SKM-1 (cell line): ENCODE data around the gene RMND1.
"Not testable (repeated sequence)": the region's sequence is repeated elsewhere in the genome, so short reads cannot be mapped to it uniquely, and the experiment has no call there.

Experiments used
- DNase-seq: peaks from one replicate; lab custom pipeline; 2025; ENCODE audit not compliant: unreplicated experiment; lab: John Stamatoyannopoulos, UW

The RMND1 gene

DNA sequence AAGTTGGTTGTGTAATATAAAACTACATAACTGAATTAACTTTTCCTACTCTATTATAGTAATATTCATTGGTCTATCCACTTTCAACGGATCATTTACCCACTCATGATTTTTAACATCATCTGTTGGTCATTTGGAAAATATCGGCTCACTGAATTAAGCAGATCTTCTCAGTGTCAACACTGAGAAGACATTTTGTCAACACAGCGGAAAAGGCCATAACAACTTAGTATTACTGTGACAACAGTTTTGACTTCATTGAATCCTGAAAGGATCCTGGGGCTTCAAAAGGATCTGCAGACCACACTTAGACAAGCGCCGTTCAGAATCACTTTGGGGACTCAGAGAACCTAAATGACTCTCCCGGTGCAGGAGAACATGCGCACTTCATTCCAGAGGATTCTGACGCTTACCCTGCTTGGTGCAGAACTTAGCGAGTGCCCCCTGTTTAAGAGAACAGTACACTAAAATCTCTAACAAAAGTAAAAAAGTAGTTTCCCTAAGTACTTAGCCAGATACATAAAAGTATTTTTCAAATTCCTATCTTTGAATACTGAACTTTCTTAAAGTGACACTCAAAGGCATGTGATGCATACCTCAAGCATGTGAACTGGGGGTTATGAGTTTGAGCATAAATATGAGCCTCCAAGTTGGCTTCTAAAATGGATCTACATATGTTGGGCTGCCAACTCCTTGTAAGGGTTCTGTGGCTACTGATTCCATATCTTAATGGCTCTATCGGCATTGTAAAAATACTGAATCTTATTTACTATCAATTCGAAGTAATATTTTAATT lies 64.6 kb downstream of the RMND1 start:
- no peak for DNase-seq

- no peak for DNase-seq
Measured at GRCh38 chr6:151385177-151385576, 66.7 kb downstream of the RMND1 start.

DNA sequence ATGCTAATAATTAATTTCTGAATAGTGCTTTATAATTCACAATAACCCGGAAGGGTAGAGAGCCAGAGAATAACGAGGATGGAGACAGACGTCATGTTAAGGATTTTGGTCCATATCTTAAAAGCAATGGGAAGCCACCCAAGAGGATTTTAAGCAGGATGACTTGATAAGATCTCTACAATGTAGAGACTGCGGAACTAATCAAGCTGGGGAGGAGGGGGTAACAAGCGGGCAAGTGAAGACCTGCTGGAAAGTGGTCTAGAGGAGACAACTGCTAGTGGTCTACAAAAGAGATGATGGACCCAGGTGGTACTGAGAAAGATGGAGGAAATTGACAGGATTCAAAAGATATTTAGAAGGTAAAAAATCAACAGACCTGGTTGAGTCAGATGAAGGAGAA lies 67.8 kb downstream of the RMND1 start:
- no peak for DNase-seq

DNA sequence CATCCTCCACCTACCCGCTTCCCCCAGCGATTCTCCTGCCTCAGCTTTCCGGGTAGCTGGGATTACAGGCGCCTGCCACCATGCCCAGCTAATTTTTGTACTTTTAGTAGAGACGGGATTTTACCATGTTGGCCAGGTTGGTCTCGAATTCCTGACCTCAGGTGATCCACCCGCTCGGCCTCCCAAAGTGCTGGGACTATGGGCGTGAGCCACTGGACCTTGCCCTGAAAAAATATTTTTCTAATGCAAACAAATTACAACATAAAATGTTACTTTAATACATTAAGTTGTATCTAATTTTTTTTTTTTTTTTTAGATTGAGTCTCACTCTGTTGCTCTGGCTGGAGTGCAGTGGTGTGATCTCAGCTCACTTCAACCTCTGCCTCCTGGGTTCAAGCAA lies 69.3 kb downstream of the RMND1 start:
- DNase-seq = not testable (repeated sequence)

DNA sequence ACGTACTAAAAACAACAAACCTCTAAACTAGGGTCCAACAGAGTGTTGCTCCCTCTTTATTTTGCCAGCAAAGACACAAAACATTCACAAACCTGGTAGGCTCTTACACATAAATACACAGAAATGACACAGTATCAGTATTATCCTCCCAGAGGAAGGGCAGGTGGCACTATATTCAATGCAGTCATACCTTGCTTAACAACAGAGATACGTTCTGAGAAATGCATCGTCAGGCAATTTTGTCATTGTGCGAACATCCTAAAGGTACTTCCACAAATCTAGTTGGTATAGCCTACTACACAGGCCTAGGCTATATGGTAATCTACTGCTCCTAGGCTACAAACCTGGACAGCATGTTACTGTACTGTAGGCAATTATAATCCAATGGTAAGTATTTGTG lies 70.2 kb downstream of the RMND1 start:
- DNase-seq = no peak

- DNase-seq = no peak
Measured at GRCh38 chr6:151380848-151381205, 71.1 kb downstream of the RMND1 start.

DNA sequence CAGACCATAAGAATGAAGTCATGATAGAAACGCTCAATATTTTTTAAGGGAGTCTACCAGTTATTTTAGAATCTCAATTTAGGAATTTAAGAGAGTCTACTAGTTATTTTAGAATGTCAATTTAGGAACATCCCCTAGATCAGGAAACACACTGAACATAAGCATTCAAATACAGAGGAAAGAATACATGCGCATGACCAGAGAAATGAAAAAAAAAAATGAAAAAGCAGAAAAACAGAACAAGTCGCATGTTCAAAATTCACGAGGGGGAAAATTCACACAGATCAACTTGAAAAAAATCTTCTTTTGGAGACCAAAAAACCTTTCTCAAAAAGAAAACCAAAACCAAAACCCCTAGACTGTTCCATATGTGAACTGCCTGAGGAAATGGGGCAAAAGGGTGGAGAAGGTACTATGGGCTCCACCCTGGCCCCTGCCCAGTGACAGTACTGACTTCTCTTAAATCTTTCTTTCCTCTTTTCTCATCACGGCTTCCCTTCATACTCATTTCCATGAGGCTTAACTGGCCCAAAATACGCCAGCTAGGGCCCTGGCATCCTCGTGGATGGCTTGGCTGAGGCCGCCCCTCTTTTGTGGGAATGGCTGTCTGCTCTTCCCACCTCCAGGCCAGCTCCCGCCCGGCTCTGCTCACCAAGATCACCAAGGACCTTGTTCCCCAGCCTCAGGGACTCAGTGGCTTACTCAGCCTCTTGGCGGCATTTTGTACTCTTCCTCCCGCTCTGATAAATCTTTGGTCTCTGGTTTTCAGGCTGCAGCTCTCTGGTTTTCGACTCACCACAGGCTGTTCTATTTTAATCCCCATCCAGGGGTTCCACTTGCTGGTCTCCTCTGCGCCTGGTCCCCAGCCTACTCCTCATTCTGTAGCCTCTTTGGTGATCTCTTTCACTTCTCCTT lies 71.7 kb downstream of the RMND1 start:
- no peak for DNase-seq

DNA sequence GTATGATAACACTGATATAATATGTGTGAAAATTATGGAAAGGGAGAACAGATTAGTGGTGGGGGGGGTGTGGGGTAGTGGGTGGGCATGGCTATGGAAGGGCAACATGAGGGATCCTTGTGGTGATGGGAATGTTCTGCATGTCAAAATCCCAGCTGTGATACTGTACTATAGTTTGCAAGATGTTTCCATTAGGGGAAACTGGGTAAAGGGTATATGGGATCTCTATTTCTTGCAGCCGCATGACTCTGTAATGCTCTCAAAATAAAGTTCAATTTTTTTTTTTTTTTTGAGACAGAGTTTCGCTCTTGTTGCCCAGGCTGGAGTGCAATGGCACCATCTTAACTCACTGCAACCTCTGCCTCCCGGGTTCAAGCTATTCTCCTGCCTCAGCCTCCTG lies 74.8 kb downstream of the RMND1 start:
- DNase-seq = no peak

- no peak for DNase-seq
Measured at GRCh38 chr6:151376440-151376839, 75.5 kb downstream of the RMND1 start.

DNA sequence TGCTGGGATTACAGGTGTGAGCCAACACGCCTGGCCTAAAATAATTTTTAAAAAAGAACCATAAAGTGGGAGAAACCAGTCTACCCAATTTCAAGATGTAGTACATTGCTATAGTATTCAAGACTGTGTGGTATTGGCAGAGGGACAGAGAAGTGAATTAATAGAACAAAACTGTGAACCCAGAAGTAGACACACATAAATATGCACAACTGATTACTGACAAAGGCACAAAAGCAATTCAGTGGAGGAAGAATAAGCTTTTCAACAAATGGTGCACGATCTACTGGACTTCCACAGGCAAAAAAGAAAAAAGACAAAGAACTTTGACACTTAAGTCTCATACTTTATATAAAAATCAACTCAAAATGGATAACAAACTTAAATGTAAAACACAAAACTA lies 76.1 kb downstream of the RMND1 start:
- no peak for DNase-seq

- peak; percentile 61 for DNase-seq
Measured at GRCh38 chr6:151374036-151374683, 77.8 kb downstream of the RMND1 start.

GRCh38 chr6:151372164-151372563 lies 79.8 kb downstream of the RMND1 start:
- no peak for DNase-seq

DNA sequence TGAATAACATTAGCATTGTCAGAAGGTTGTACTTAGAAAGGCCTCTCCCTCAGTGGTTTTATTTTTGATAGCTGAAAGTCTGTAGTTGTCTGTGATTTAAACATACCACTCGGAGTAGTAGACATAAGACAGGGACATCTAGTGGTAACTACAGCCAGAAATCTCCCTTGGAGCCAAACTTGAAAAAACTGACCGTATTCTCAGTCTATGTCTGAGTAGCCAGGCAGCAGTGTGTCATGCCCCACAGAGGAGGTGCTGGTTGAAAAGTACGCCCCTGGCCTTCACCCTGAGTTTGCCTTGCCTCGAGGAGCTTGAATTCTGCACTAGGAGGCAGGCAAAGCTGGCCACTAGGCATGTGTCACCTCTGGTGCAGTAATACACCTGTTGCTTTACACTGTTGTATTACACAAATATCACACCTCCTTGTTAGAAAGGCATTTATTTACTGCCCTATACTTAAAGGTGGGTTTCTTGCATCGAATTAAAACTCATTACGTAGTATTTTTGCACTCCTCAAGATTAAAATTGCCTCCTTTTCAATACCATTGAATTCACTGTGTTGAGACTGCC lies 81.3 kb downstream of the RMND1 start:
- no peak for DNase-seq

- DNase-seq = no peak
Measured at GRCh38 chr6:151365233-151365632, 86.7 kb downstream of the RMND1 start.

DNA sequence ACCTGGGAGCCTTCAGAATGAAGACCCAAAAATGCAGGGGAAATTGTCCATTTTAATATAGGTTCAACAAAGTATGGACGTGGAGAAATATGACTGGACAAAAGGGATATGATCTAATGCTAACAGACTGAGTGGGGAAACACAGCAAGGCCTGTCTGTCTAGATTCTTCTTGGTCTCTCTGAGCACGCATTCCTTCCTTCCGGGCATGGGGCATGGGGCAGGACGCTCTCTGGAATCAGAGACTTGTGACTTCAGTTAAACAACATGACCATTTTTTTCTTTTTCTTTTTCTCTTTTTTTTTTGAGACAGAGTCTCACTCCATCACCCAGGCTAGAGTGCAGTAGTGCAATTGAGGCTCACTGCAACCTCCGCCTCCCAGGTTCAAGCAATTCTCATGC lies 92.4 kb downstream of the RMND1 start:
- no peak for DNase-seq

- no peak for DNase-seq
Measured at GRCh38 chr6:151358475-151358874, 93.5 kb downstream of the RMND1 start.

DNA sequence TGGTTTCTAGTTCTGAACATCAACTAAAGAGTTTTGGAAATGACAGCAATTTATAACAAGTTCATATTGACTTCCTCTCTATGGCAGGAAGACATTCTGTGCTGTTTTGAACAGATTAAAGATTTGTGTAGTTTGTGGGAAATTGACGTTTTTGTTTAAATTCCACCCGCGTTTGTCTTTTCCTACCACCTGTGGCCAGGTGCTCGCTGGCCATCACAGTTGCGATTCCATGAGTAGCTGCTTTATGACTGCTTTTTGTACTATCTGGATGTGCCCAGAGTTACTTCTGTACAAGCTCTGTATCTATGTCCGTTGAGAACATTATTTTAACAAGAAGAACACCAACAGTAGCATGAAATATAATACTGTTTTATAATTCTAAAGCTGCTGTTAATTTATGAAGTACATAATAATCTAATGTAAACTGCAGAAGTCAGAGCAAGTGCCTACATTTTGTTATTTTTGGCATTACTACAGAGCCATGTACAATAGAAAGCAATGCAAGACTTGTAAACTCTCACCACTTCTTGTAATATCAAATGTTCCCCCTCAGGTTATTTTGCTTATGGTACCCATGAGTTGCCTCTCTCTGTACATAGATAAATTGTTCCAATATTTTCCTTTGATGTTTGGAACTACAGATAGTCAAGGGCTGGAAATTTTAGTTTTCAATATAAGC lies 94.0 kb downstream of the RMND1 start:
- DNase-seq = no peak

- not testable (repeated sequence) for DNase-seq
Measured at GRCh38 chr6:151356983-151357382, 94.9 kb downstream of the RMND1 start.
